IPS-NIHi11 (cell line): Measurements from ENCODE around the gene NCOA4.
"Not testable (repeated sequence)": the region's sequence is repeated elsewhere in the genome, so short reads cannot be mapped to it uniquely, and the experiment has no call there.

Source experiments
- DNase-seq: peaks from one replicate; pipeline ENCODE4 v3.0.0; 2012; ENCODE audit warnings: mixed read lengths, low spot score

The NCOA4 gene

GRCh38 chr10:46019569-46020343, 10.7 kb downstream of the NCOA4 start:
- DNase-seq, result no peak

DNA sequence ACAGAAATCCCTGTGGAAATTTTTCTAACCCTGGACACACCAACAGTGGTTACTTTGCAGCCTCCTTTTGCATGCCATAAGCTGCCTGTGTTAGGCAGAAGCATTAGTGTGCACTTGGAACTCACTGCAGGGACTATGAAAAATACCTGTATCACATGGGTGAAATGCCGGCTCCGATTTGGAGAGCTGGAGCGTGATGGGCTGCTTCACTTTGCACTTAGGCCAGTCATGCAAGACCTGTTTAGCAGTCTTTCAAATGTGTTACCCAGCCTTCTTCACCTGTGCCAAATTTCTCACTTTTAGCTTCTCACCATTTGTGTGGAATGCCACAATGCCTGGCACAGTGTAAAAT, 11.3 kb downstream of the NCOA4 start:
- DNase-seq, result no peak

GRCh38 chr10:46018453-46019176, 11.8 kb downstream of the NCOA4 start:
- no peak for DNase-seq

DNA sequence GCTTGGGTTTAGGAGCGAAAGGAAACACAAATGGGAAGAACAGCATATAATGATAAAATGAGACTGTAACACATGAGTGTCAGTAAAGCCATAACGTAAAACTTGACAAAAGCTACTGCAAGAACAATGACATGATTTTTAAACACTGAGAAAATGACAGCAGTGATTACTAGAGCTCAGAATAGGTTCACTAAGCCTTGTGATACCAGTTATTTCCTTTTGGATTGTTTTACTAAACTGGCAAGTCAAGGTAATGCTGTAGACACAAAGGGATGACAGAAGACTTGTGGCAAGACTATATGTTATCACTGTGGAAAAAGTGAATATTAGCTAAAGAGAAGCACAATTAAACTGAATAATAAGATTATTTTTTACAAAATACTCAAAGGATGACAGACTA, 12.7 kb downstream of the NCOA4 start:
- no peak for DNase-seq

DNA sequence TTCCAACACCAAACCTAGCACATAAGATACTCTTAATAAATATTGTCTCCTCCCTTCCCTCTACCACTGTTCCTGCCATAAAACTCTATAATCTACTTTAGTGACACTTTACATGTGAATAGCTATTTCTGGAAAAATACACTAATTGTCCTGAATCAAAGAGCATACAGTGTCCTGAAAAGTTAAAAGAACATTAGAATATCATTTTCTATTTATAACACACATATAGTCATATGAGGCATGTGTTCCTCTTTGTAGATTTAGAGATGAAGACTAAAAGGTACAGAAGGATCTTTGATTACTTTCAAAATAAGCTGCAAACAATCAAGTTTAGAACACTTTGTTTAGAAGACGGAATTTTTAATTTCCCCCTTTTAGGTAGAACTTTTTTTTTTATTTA, 13.6 kb downstream of the NCOA4 start:
- DNase-seq, result no peak

GRCh38 chr10:46016190-46016589, 14.2 kb downstream of the NCOA4 start:
- no peak for DNase-seq

GRCh38 chr10:46014683-46015405, 15.6 kb downstream of the NCOA4 start:
- no peak for DNase-seq

DNA sequence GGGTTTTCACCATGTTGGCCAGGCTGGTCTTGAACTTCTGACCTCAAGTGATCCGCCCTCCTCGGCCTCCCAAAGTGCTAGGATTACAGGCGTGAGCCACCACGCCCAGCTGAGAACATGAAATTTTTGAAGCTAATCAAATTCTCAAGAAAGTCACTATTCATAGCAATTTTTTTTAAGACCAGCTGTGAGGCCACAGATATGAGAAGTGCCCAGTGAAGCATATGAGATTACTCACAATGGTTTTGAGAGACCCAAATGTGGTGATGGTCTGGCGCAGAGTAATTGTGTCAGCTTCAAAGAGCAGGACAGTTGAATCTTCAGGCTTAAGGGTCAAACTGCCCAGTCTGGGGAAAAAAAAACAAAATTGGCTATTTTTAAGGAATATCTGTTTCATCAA, 16.2 kb downstream of the NCOA4 start:
- DNase-seq, result no peak

- DNase-seq, result no peak
Measured at GRCh38 chr10:46012746-46013145, 17.7 kb downstream of the NCOA4 start.

- DNase-seq, result no peak
Measured at GRCh38 chr10:46006219-46006618, 24.2 kb downstream of the NCOA4 start.

DNA sequence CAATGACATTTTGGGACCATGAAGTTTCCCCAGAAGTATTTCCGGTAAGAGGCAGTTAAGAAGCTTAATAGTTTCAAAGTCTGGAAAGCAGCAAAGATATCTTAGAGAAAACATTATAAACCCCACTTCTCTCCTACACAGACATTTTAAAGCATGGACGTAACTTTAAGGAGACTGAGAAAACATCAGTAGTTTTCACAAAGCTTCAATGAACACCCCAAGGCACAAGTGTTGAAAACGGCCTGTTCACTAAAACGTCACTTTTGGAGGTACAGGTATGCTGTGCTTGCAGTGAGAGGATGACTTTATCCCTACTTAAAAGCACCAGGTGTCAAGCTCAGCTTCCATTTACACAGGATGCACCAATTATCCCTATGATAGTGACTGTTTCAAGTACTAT, 25.0 kb downstream of the NCOA4 start:
- DNase-seq, result no peak

DNA sequence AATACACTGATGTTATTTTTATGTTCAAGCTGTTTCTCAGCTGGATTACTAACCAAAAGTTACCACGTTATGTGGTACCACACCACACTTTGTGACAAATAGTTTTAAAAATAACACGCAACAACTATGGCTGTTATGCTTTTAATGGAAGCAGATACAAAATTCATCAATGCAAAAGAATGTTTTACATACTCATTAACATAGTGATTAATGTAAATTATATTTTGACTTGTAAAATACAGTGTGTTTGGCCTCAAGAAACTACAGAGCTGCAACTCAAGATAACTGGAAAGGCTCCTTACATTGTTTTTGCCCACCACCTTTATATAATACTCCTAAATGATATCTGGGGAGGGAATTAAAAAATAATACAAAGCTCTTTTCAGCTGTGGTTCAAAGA, 25.5 kb downstream of the NCOA4 start:
- DNase-seq, result no peak

DNA sequence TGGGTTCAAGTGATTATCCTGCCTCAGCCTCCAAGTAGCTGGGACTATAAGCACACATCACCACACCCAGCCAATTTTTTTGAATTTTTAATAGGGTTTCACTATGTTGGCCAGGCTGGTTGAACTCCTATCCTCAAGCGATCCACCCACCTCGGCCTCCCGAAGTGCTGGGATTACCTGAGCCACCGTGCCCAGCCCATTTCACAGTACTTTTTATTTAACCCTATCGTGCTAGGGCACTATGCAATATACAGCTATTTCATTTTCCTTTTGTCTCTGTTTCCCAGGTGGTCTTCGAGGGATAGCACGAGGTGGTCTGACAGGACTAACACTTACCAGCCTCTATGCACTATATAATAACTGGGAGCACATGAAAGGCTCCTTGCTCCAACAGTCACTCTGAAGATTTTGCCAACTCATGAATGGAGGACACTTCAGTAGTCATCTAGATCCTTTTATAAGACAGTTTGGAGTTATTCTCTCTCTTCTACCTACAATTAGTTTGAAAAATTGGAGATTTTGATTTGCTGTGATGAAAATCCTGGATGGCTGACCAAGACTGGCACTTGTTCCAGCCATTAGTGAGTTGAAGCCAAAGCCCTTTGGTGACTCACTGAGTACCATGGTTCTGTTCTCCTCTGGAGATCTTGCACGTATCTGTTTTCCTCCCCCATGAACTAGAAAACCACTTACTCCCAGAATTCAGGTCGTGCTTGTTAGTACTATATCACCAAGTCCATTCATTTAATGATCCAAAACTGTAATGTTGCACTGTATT, 27.3 kb downstream of the NCOA4 start:
- no peak for DNase-seq

DNA sequence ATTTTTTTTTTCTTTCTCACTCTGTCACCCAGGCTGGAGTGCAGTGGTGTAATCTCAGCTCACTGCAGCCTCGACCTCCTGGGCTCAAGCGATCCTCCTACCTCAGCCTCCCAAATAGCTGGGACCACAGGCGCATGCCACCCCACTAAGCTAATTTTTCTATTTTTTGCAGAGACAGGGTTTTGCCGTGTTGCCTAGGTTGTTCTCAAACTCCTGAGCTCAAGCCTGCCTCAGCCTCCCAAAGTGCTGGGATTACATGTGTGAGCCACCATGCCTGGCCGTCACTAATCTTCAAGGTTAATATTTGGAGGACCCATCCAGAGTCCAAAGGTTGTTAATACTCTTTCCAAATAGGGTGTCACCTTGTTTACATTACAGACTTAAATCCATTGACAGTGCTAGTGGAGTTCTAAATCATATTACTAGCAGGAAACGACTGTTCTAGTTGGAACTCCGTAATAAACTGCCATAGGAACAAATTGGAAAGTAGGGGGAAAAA, 28.2 kb downstream of the NCOA4 start:
- DNase-seq, result not testable (repeated sequence)

- no peak for DNase-seq
Measured at GRCh38 chr10:46001187-46001756, 29.2 kb downstream of the NCOA4 start.

- DNase-seq, result no peak
Measured at GRCh38 chr10:46000538-46000937, 29.9 kb downstream of the NCOA4 start.

DNA sequence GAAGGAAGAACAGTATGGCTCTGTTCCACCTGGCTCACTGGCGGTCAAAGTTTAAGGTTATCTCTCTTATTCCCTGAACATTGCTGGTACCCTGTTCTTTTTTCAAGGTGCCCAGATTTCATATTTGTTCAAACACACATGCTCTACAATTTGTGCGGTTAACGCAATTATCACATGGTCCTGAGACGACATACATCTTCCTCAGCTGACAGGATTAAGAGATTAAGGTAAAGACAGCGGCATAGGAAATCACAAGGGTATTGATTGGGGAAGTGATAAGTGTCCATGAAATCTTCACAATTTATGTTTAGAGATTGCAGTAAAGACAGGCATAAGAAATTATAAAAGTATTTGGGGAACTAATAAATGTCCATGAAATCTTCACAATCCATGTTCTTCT, 30.5 kb downstream of the NCOA4 start:
- DNase-seq, result not testable (repeated sequence)

DNA sequence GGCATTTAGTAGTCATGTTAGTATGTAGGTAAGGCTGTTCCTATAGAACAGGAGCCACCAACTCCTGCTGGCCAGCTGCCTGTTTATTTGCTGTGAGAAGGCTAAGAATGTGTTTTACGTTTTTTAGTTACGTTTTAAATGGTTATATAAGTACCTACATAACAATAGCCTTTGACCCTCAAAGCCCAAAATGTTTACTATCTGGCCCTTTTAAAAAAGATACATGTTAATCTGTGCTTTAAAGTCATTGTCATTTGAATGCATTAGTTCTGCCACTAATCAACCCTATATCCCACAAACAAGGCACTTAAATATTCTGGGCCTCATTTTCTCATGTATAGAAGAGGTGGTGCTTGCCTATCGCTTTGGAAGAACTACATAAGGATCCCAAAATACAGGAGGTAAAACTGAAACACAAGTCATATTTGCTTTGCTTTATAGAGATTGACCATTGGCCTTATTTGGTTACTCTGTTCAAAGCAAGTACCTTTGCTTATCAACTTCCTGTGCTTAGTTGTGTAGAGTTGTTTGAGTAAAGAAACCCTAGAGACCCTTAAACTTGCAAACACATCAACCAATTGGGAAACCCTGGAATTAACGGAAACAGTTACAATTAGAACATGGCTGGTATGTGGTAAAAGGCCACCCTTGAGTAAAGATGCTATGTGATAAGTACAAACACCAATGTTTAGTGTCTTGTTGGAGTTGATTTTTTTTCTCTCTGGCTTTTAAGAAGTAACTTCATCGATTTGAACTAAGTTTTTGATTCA, 32.2 kb downstream of the NCOA4 start:
- DNase-seq, result no peak

DNA sequence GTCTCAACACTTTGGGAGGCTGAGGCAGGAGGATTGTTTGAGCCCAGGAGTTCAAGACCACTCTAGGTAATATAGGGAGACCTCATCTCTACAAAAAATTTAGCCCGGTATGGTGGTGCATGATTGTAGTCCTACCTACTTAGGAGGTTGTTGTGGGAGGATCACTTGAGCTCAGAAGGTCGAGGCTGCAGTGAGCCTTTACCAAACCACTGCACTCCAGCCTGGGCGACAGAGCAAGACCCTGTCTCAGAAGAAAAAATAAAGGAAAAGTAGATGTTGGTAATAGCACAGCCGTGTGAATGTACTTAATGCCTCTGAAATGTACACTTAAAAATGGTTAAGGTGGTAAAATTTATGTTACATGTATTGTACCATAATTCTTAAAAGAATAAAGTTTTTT, 32.9 kb downstream of the NCOA4 start:
- DNase-seq, result no peak

GRCh38 chr10:45985590-45985989, 44.8 kb downstream of the NCOA4 start:
- not testable (repeated sequence) for DNase-seq

DNA sequence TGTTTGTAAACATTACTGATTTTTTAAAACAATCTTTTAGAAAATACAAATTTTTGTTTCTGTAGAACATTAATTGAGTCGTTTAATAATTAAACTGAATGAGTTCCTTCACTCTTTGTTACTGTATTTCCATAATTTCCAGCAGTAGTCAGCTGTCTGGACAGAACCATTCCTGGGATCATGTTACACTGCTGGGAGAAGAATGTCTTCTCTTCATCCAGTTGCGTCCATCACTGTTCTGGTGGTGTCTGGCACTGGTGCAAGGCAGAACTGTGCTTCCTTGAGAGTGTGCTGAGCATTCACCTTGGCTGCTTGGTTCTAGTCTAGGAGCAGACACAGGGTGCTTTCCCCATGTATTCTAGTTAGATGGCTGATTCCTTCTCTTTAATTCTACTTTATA, 46.0 kb downstream of the NCOA4 start:
- not testable (repeated sequence) for DNase-seq
